ENCODE results near the gene COL4A4.

Gene COL4A4

DNA sequence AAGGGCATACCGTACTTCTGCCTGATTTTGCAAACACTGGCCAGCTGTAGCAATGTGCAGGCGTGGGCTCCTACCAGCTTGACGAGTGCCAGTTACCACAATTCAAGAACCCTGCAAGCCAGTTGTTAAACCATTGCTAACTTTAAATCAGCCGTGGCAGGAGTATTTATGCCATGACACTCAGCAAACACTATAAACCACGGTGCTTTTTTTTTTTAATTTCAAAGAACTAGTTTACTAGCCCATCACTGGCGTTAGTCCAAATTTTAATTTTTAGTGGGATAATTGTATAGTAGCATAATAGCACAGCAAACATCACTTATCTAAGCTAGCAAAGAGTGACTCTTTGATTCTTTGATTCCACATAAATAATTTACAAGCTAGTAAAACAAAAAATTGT is 111.1 kb downstream of the COL4A4 start:
- TF ChIP-seq, protein P1, sequence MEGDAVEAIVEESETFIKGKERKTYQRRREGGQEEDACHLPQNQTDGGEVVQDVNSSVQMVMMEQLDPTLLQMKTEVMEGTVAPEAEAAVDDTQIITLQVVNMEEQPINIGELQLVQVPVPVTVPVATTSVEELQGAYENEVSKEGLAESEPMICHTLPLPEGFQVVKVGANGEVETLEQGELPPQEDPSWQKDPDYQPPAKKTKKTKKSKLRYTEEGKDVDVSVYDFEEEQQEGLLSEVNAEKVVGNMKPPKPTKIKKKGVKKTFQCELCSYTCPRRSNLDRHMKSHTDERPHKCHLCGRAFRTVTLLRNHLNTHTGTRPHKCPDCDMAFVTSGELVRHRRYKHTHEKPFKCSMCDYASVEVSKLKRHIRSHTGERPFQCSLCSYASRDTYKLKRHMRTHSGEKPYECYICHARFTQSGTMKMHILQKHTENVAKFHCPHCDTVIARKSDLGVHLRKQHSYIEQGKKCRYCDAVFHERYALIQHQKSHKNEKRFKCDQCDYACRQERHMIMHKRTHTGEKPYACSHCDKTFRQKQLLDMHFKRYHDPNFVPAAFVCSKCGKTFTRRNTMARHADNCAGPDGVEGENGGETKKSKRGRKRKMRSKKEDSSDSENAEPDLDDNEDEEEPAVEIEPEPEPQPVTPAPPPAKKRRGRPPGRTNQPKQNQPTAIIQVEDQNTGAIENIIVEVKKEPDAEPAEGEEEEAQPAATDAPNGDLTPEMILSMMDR (conservative IDR thresholded peaks at IDR 0.05) = no peak
- H3K27ac ChIP-seq = peak overlapping the region; percentile 41

- TF ChIP-seq, protein P1 (conservative IDR thresholded peaks at IDR 0.05) = no peak
- no peak overlapping the region for H3K27ac ChIP-seq
Measured at GRCh38 chr2:227043981-227044380, 120.0 kb downstream of the COL4A4 start.

DNA sequence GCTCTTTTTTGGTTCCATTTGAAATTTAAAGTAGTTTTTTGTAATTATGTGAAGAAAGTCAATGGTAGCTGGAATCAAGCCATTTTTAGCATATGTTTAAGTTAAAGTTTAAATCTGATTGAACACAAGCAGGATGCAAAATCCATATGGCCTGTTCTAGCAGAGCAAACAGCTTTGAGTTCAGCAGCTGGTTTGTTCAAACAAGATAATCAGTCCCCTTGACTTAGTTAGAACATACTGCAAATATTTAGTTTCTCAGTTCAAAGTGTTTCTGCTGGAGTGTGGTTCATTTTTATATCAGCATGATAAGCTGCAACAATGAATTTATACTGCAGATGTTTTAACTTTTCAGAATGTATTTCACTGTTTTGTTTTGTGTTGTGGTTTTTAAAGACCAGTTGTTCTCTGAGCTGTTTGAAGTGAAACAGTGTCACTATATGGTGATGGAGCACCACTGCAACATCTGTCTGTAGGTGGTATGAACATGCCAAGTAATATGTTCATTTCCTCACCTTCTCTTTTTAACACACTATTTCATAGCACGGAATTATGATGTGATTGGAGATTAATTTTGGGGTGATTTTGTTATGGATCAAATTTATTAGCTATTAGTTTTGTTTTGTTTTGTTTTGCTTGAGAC is 125.3 kb downstream of the COL4A4 start:
- H3K27ac ChIP-seq = peak overlapping the region; percentile 8; the same call in 1 of the 2 replicates
- TF ChIP-seq, protein P1 (conservative IDR thresholded peaks at IDR 0.05) = no peak

DNA sequence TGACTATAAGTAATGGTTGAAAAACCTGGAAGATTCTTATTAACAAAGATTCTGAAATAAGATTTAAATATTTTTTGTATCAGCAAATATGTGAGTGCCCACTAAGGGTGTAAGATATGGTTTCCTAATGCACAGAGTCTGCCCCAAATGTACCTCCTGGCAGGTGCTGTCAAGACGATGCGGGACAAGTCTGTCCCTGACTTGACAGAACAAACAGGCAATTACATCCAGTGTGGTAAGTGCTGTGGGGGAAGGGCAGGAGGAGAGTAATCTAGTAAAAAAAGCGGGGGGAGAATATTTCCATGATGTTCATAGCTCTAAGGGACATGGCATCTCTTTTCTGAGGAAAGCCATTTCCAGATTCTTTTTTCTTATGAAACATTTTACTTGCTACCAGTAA is 127.5 kb downstream of the COL4A4 start:
- TF ChIP-seq, protein P1 (conservative IDR thresholded peaks at IDR 0.05) = no peak
- no peak overlapping the region for H3K27ac ChIP-seq

GRCh38 chr2:227035711-227036367 is 128.2 kb downstream of the COL4A4 start:
- H3K27ac ChIP-seq = no peak overlapping the region
- TF ChIP-seq, protein P1 (conservative IDR thresholded peaks at IDR 0.05) = no peak

- TF ChIP-seq, protein P1 (conservative IDR thresholded peaks at IDR 0.05) = peak; percentile 77
- H3K27ac ChIP-seq = no peak overlapping the region
Measured at GRCh38 chr2:227033471-227034148, 130.4 kb downstream of the COL4A4 start.

DNA sequence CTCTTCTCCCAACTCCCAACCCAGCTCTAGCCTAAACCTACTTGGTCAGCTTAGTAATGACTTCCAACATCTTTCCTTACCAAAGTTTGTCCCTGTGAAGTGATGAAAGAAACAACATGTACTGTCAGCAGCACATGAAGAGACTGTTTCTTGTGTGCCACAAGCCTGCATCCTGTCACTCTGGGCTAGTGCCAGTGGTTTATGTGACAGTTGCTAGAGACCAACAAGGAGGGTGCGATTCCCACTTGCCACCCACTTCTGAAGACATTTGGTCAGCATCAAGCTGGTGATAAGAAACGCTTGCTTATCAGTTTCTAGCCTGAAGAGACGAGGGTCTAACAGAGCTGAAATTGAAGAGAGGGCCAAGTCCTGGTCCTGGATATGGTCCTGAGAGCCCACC is 132.6 kb downstream of the COL4A4 start:
- H3K27ac ChIP-seq = no peak overlapping the region
- TF ChIP-seq, protein P1 (conservative IDR thresholded peaks at IDR 0.05) = no peak

Data from VCaP (cell line).